Glutamatergic neuron (in vitro differentiated cells): ENCODE results near the gene EHD3. TPM values are rescaled to one million over a fixed set of nuclear protein-coding genes. Genes with fewer than 3 reads are reported as not detected.

ENCODE experiments used
- DNase-seq: peaks from one replicate; pipeline ENCODE4 v3.0.0; 2022
- H3K27ac Mint-ChIP-seq: one replicate; pipeline ENCODE4 v1.8.0; 2020; ENCODE audit warnings: mild to moderate bottlenecking, mixed read lengths, inconsistent platforms; ENCODE audit not compliant: unreplicated experiment
- H3K27me3 Mint-ChIP-seq: one replicate; pipeline ENCODE4 v1.8.0; 2020; ENCODE audit warnings: mild to moderate bottlenecking, moderate library complexity, mixed read lengths, inconsistent platforms; ENCODE audit not compliant: unreplicated experiment
- H3K36me3 Mint-ChIP-seq: one replicate; pipeline ENCODE4 v1.8.0; 2020; ENCODE audit warnings: mild to moderate bottlenecking, mixed read lengths, inconsistent platforms; ENCODE audit not compliant: unreplicated experiment
- H3K4me1 Mint-ChIP-seq: one replicate; pipeline ENCODE4 v1.8.0; 2020; ENCODE audit warnings: mild to moderate bottlenecking, low read depth, mixed read lengths, inconsistent platforms; ENCODE audit not compliant: unreplicated experiment
- H3K4me3 Mint-ChIP-seq: one replicate; pipeline ENCODE4 v1.8.0; 2020; ENCODE audit warnings: mild to moderate bottlenecking, mixed read lengths, inconsistent platforms; ENCODE audit not compliant: unreplicated experiment
- H3K9me3 Mint-ChIP-seq: one replicate; pipeline ENCODE4 v1.8.0; 2020; ENCODE audit warnings: mild to moderate bottlenecking, moderate library complexity, mixed read lengths, inconsistent platforms; ENCODE audit not compliant: unreplicated experiment
- total RNA-seq: library from RNA; stranded (reverse); fragmentation: NEBNext Ultra II Directional; extraction: Animal tissue kit (Norgen Biotek cat#: 25700); gene quantifications from one replicate; pipeline ENCODE4 v1.2.1, GENCODE V29; 2021; ENCODE audit not compliant: unreplicated experiment
- TF ChIP-seq, protein P1 (sequence below): fragments of 200-600 bp; sonication (generic); IDR thresholded peaks from one replicate; pipeline ENCODE4 v1.5.0; 2021; ENCODE audit not compliant: partially characterized antibody, unreplicated experiment

EHD3 gene
- total RNA-seq, 1 donor from 2014 or later = 11.5 TPM

DNA sequence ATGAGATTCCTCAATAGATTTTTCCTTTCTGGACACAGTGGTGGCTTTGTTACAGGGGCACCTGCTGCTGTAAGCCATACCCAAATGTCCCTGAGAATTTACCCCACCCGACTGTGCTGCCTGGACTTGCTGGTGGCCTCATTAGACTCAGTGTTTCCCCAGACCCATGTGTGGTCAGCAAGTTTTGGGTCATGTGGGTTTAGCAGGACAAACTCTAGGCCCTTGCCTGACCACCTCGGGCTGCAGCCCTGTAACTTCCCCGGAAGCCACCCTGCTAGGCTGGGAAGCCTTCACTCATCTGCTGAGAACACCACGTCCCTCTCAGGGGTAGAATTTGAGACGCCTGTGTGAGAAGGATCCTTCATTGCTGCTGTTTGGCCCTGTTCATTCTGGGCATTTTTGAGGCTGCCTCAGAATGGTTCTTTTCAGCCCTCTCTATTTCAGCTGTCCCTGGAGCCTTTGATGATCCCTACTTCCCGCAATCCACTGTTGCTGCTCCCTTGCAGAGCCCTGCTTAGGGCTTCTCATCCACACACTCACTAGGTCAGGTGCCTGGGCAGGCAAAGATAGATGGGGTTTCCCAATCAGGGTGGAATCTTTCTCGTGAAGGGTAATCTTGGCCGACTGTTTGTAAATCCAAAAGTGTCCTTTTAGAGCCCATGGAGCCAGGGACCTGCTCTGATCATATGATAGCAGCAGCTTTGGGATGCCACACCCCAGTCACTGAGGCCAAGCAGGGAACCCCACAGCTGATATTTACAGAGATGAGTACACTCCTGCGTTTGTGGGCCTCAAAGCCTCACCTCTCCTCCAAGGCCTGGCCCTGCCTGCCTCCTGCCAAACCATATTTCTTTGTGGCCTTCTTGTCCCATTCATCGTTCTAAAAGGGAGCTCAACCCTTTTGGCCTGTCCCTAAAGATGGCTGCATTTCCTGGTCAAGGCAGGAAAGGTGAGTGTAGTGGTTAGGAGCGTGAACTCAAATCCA, 6.7 kb downstream of the EHD3 start:
- no peaks in the 10 kb centered on the region for H3K36me3 Mint-ChIP-seq
- TF ChIP-seq, protein P1, sequence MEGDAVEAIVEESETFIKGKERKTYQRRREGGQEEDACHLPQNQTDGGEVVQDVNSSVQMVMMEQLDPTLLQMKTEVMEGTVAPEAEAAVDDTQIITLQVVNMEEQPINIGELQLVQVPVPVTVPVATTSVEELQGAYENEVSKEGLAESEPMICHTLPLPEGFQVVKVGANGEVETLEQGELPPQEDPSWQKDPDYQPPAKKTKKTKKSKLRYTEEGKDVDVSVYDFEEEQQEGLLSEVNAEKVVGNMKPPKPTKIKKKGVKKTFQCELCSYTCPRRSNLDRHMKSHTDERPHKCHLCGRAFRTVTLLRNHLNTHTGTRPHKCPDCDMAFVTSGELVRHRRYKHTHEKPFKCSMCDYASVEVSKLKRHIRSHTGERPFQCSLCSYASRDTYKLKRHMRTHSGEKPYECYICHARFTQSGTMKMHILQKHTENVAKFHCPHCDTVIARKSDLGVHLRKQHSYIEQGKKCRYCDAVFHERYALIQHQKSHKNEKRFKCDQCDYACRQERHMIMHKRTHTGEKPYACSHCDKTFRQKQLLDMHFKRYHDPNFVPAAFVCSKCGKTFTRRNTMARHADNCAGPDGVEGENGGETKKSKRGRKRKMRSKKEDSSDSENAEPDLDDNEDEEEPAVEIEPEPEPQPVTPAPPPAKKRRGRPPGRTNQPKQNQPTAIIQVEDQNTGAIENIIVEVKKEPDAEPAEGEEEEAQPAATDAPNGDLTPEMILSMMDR = no peak
- peaks cover 7% of the 10 kb centered on the region for H3K4me1 Mint-ChIP-seq
- peaks cover 3% of the 10 kb centered on the region for H3K9me3 Mint-ChIP-seq
- H3K27ac Mint-ChIP-seq = no peak overlapping the region
- no peak for DNase-seq
- H3K4me3 Mint-ChIP-seq = no peak overlapping the region
- H3K27me3 Mint-ChIP-seq = no peaks in the 10 kb centered on the region

DNA sequence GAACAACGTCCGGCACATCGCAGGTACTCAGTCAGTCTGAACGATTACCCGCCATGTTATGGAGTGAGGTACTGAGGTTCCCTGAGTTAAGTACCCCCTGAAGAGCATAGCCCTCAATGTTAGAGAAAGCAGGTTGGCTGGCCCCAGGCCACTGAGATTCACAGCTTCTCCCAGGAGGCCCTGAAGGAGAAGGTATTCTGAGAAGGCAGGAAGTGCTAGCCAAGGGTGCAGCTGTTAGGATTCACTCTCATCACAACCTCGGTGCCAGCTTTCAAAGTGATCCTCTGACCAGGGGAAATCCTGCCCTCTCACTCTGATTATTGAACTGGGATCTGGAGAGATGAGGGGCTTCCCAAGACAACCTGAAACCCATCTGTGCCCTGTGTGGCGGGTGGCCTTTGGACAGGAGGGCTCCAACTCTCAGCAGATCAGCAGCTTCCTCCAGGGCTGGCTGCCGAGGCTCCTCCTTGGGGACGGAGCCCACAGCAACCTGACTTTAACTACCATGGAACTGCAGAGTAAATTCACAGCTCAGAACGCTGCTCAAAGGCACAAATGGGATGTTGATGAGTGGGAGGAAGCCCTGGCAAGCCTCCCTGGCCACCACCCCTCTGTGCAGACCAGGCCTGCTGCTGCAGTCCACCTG, 7.8 kb downstream of the EHD3 start:
- no peaks in the 10 kb centered on the region for H3K36me3 Mint-ChIP-seq
- TF ChIP-seq, protein P1 = no peak
- no peaks in the 10 kb centered on the region for H3K27me3 Mint-ChIP-seq
- peaks cover 3% of the 10 kb centered on the region for H3K9me3 Mint-ChIP-seq
- H3K4me1 Mint-ChIP-seq = peaks cover 2% of the 10 kb centered on the region
- no peak overlapping the region for H3K27ac Mint-ChIP-seq
- H3K4me3 Mint-ChIP-seq = no peak overlapping the region
- DNase-seq = no peak

DNA sequence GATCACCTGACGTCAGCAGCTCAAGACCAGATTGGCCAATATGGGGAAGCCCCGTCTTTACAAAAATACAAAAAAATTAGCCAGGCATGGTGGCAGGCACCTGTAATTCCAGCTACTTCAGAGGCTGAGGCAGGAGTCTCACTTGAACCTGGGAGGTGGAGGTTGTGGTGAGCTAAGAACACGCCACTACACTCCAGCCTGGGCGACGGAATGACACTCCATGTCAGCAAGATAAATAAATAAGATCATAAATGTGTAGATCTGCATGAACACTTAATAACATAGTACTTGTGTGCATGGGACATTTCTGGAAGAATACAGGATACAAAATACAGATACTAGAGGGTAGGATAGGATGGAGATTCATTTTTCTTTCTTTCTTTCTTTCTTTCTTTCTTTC, 9.1 kb downstream of the EHD3 start:
- Mint-ChIP-seq H3K4me3 (no peak overlapping the region), H3K36me3 (no peaks in the 10 kb centered on the region), H3K4me1 (no peaks in the 10 kb centered on the region), H3K27me3 (no peaks in the 10 kb centered on the region), H3K9me3 (peaks cover 1% of the 10 kb centered on the region), H3K27ac (no peak overlapping the region)
- TF ChIP-seq, protein P1 = no peak
- DNase-seq = no peak

DNA sequence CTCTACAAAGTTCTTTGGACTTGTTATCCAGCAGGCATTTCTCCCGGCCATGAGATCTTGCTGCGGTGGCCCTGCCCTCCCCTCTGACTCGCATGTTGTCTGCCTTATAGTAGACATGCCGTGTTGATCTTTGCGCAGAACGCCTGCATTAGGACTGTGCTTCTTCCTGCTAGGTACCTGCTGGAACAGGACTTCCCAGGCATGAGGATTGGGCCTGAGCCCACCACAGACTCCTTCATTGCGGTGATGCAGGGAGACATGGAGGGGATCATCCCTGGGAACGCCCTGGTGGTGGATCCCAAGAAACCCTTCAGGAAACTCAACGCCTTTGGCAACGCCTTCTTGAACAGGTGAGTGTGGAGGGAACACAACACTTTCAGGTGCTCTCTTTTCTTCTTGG, 10.1 kb downstream of the EHD3 start:
- H3K9me3 Mint-ChIP-seq = no peaks in the 10 kb centered on the region
- H3K36me3 Mint-ChIP-seq = no peaks in the 10 kb centered on the region
- no peak overlapping the region for H3K27ac Mint-ChIP-seq
- H3K4me1 Mint-ChIP-seq = no peaks in the 10 kb centered on the region
- TF ChIP-seq, protein P1 = no peak
- no peak overlapping the region for H3K4me3 Mint-ChIP-seq
- DNase-seq = no peak
- H3K27me3 Mint-ChIP-seq = no peaks in the 10 kb centered on the region
